Nephron (organoid): ENCODE results near the gene SDC4.

Source experiments
- H3K27ac Mint-ChIP-seq, 3 experiments: 2 replicates each; pipeline ENCODE4 v1.8.0; 2020; ENCODE audit warnings: mixed read lengths in 3 of 3, mild to moderate bottlenecking in 2 of 3, moderate library complexity in 1 of 3
- H3K27me3 Mint-ChIP-seq: 2 replicates; pipeline ENCODE4 v1.8.0; 2021; ENCODE audit warnings: low read depth, mild to moderate bottlenecking, moderate library complexity, mixed read lengths
- H3K36me3 Mint-ChIP-seq: 2 replicates; pipeline ENCODE4 v1.8.0; 2020; ENCODE audit warnings: low read depth, mixed read lengths
- H3K4me1 Mint-ChIP-seq: 2 replicates; pipeline ENCODE4 v1.8.0; 2020; ENCODE audit warnings: mixed read lengths
- H3K4me3 Mint-ChIP-seq, 3 experiments: 2 replicates each; pipeline ENCODE4 v1.8.0; 2020; ENCODE audit warnings: mild to moderate bottlenecking in 3 of 3, mixed read lengths in 3 of 3, moderate library complexity in 2 of 3
- H3K9me3 Mint-ChIP-seq: 2 replicates; pipeline ENCODE4 v1.8.0; 2020; ENCODE audit warnings: mixed read lengths
- CTCF ChIP-seq, 3 experiments: fragments of 200-600 bp; sonication (generic); IDR thresholded peaks; one replicate each; pipeline ENCODE4 v1.5.0; 2021; ENCODE audit warnings: antibody characterized with exemption in 3 of 3; ENCODE audit not compliant: unreplicated experiment in 3 of 3

Gene SDC4

GRCh38 chr20:45300961-45301360, 47.3 kb downstream of the SDC4 start:
- peak in 2 of 3 experiments; percentile 20 to 24 for TF ChIP-seq CTCF (IDR thresholded peaks at IDR 0.05; ENCODE audit: unreplicated experiment in 3 of 3)
- Mint-ChIP-seq H3K4me1 (peaks cover 7% of the 10 kb centered on the region), H3K4me3 (no peak overlapping the region), H3K27me3 (peaks cover 19% of the 10 kb centered on the region), H3K9me3 (no peaks in the 10 kb centered on the region), H3K36me3 (no peaks in the 10 kb centered on the region), H3K27ac (no peak overlapping the region)

- H3K27me3 Mint-ChIP-seq: peaks cover 12% of the 10 kb centered on the region
- H3K36me3 Mint-ChIP-seq: no peaks in the 10 kb centered on the region
- peaks cover under 1% of the 10 kb centered on the region for H3K9me3 Mint-ChIP-seq
- H3K4me1 Mint-ChIP-seq: peaks cover 7% of the 10 kb centered on the region
- H3K4me3 Mint-ChIP-seq: no peak overlapping the region
- no peak overlapping the region for H3K27ac Mint-ChIP-seq
- no peak for TF ChIP-seq CTCF (IDR thresholded peaks at IDR 0.05; ENCODE audit: unreplicated experiment in 3 of 3)
Observed at GRCh38 chr20:45299786-45300185, 48.4 kb downstream of the SDC4 start.

GRCh38 chr20:45297786-45298497, 50.3 kb downstream of the SDC4 start:
- no peak for TF ChIP-seq CTCF (IDR thresholded peaks at IDR 0.05; ENCODE audit: unreplicated experiment in 3 of 3)
- no peak overlapping the region for H3K27ac Mint-ChIP-seq

GRCh38 chr20:45294659-45295058, 53.6 kb downstream of the SDC4 start:
- TF ChIP-seq CTCF (IDR thresholded peaks at IDR 0.05; ENCODE audit: unreplicated experiment in 3 of 3): no peak
- peaks cover 34% of the 10 kb centered on the region for H3K27me3 Mint-ChIP-seq
- H3K4me1 Mint-ChIP-seq: peaks cover 5% of the 10 kb centered on the region
- no peaks in the 10 kb centered on the region for H3K36me3 Mint-ChIP-seq
- no peak overlapping the region for H3K4me3 Mint-ChIP-seq
- no peak overlapping the region for H3K27ac Mint-ChIP-seq
- peaks cover 6% of the 10 kb centered on the region for H3K9me3 Mint-ChIP-seq

More at GRCh38 chr20:45297786-45298497, 50.3 kb downstream of the SDC4 start:
- Mint-ChIP-seq H3K27me3 (peaks cover 12% of the 10 kb centered on the region), H3K4me3 (no peak overlapping the region), H3K9me3 (peaks cover 6% of the 10 kb centered on the region), H3K36me3 (no peaks in the 10 kb centered on the region), H3K4me1 (peaks cover 7% of the 10 kb centered on the region)

GRCh38 chr20:45294003-45294368, 54.2 kb downstream of the SDC4 start:
- Mint-ChIP-seq H3K36me3 (no peaks in the 10 kb centered on the region), H3K4me3 (peak overlapping the region; percentile 77 to 79 (median 79)), H3K4me1 (peaks cover 5% of the 10 kb centered on the region)

More at GRCh38 chr20:45294003-45294368, 54.2 kb downstream of the SDC4 start:
- Mint-ChIP-seq H3K27ac (peak overlapping the region in 1 of 3 experiments; percentile 18), H3K9me3 (peaks cover 6% of the 10 kb centered on the region), H3K27me3 (peaks cover 34% of the 10 kb centered on the region)
- TF ChIP-seq CTCF (IDR thresholded peaks at IDR 0.05; ENCODE audit: unreplicated experiment in 3 of 3): no peak
